ENCODE data around the gene RPS8.
"Not testable (repeated sequence)": the region's sequence is repeated elsewhere in the genome, so short reads cannot be mapped to it uniquely, and the experiment has no call there.

Gene RPS8

DNA sequence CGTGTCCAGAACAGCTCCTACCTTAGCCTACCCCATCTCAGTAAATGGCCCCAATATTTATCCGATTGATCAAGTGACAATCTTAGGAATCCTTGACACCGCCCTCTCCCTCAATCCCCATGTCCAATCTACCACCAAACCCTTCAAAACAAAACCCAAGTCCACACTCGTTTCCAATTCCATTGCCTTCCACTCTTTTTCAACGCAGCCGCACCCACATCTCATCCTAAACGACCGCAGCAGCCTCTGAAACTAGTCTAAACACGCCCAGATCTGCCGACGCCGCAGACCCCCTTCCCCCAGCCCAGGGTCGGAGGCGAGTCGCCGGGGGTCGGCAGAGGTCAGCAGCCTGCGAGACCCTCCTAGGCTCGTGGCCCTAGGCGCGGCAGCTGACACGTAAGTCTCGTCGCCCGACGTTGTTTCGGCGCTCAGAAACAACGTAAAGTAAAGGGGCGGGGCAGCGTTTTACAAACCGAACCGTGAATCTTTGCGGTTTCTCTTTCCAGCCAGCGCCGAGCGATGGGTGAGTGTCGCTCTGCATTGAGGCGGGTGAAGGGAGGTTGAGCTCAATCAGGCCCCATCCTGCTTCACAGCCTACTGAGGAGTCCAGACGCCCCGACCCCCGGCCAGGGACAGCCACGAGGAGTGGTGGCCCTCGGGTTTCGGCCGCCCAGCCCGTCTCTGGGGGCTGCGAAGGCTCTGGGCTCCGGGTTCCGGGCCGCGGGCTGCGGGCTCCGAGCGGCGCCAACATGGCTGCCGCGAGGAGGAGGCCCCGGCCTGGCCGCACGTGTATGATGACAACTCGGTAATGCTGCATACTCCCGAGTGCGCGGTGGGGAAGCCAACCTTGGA lies at the start of gene RPS8:
RPS8 (plus strand) TSS at position 463 of the 852 bp plus-strand sequence; CDS start at position 520, 57 bp downstream.
- DNase-seq, result peak; percentile 92

DNA sequence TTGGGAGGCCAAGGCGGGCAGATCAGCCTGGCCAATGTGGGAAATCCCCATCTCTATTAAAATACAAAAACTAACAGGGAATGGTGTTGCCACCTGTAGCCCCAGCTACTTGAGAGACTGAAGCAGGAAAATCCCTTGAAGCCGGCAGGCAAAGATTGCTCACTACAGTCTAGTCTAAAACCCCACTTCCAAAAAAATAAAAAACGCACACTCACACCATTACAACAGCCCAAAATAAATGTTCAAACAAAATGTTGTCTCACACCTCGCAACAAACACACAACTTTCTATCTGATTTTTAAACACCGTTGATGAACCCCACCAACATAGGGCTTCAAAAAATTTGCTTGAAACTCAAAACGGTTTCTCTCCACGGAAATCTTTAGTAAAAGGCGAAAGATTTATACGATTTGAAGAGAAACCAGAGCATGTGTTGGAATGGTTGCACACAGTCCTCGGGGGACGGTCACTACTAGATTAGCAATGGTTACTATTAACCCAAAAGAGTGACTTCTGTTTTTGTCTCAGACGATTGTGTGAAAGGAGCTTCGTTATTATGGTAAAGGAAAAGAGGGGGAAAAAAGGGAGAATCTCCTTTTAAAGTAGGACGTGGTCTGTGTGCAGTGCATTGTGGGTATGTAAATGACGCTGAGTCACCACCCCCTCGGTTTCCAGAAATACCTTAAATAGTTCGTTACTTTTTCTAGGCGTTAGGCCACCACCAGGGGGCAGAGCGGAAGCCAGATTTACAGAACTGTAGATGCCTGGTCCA lies 44.4 kb upstream of the RPS8 start, which contains the start of gene RNU5D-1:
RNU5D-1 (minus strand) TSS at position 430 of the 772 bp plus-strand sequence.
- peak; percentile 95 for DNase-seq

DNA sequence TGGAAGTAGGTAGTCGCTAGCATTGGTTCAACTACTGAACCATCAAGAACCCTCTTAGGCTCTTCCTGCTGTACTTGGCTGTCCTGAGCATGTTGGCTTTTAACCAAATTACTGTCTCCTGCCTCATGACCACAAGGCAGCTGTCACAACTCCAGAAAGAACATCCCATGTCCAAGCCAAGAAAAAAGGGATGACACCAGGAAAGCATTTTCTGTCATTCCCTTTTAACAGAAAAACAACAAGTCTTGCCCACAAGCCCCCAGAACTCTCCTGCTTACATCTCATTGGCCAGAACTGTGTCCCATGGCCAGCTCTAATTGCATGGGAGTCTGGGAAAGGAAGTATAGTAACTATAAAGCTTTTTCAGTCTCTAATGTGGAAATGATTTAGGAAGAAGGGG lies 42.0 kb upstream of the RPS8 start:
- DNase-seq, result no peak

DNA sequence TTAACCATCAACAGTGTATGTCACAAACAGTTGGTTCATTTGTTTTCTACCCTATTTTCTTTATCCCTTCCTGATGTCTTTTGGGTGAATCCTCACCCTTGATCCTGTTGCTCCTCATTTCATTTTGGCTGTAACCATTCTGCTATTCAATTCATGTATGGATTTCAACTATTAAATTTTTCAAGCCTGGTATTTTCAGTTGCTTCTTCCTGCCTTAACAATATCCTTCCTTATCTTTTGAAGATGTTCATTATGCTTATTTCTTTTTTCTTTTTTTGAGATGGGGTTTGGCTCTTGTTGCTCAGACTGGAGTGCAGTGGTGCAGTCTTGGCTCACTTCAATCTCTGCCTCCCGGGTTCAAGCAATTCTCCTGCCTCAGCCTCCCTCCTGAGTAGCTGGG lies 41.6 kb upstream of the RPS8 start:
- DNase-seq, result no peak

DNA sequence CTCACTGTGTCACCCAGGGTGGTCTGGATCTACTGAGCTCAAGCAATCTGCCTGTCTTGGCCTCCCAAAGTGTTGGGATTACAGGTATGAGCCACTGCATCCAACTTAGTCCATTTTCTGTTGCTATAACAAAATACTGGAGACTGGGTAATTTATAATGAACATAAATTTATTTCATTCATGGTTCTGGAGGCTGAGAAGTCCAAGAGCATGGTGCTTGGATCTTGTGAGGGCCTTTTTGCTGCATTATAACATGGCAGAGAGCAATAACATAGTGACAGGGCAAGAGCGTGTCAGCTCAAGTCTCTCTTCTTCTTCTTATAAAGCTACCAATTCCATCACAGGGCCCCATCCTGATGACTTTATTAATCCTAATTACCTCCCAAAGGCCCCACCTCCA lies 39.3 kb upstream of the RPS8 start:
- no peak for DNase-seq

DNA sequence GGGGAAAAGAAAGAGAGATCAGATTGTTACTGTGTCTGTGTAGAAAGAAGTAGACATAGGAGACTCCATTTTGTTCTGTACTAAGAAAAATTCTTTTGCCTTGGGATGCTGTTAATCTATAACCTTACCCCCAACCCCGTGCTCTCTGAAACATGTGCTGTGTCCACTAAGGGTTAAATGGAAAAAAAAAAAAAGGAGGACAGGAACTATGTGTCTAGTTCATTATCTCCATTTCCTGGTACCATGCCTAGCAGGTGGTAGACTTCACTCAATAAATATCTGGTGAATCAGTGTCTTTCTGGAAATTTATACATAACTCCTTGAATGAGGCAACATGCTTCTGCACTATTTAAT lies 36.4 kb upstream of the RPS8 start:
- not testable (repeated sequence) for DNase-seq

DNA sequence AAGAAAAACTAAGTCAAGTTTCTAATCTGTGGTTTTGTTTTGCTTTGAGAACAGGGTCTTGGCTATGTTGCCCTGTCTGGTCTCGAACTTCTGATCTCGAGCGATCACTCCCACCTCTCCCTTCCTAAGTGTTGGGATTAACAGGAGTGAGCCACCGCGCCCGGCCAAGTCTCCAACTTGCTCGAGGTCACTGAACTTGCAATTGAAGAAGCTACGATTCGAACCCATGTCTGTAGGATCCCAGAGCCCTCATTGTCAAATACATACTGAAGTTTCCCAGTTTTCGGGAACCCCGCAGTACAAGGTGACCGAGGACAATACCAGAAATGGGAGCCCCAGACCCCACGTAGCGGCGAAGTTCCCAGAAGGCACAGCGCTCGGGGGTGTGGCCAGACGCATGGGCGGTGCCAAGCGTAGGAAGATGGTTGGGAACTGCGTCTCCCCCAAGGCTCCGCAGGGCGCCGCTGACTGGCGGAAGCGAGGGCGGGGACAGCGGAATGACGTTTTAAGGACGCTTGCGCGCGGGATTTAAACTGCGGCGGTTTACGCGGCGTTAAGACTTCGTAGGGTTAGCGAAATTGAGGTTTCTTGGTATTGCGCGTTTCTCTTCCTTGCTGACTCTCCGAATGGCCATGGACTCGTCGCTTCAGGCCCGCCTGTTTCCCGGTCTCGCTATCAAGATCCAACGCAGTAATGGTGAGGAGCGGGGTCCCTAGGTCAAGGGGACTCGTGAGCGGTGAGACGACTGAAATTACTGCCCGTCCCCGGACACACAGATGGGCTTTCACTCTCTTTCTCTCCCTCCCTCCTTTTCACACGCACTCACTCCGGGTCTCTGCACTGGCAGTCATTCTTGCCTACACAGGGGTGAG lies 35.8 kb upstream of the RPS8 start, which contains the start of gene KIF2C:
KIF2C (plus strand) TSS at position 531 of the 872 bp plus-strand sequence; CDS start at position 627, 96 bp downstream.
- peak; percentile 96 for DNase-seq

DNA sequence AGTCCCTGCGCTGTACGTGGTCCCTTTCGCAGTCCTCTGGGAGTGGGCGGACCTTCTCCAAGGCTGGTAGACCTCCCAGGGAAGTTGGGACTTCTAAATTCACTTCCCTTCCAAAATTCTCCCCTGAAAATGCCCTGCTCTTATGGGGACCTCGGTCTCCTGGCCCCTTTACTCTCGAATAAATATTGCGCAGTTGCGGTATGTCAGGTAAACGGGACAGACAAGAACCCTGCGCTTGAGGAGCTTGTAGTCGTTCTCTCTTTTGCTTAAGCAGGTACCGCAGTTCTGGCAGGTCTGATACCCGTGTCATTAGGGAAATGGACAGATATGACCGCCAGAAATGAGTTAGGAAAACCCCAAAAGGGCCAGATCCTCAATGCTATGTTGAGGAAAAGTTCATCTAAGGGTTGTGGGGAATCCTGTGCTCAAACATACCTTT lies 35.1 kb upstream of the RPS8 start:
- DNase-seq, result no peak

DNA sequence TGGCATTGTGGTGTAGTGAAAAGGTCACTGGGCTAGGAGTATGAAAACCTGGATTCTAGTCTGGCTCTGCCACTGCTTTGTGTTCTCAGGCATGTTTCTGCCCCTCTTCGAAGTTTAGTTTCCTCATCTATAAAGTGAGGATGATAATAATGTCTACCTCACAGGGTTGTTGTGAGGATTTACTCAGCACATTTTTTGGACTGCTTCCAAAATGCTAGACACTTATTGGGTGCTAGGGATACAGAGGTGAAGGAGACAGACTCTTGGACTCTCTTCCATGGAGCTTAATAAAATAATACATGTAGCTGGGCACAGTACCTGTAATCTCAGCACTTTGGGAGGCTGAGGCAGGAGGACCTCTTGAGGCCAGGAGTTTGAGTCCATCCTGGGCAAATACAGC lies 32.1 kb upstream of the RPS8 start:
- DNase-seq, result no peak

DNA sequence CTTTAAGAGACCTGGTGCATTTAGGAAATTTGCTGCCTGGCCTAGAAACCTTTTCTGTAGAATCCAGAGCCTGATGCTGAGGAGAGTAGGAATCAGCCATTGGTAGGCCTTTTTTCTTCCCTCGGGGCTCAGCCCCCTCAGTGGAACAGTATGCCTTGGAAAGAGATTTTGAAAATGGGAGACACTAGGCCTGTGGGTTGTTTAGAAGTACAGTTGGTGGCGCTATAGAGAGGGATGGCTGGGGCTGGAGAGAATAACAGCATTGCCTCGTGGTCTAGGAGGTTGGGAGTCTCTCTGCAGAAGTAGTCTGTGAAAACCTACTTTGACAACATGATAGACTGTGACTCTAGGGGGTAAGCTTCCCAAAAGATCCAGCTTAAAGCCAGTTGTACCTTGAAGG lies 27.5 kb upstream of the RPS8 start:
- no peak for DNase-seq

DNA sequence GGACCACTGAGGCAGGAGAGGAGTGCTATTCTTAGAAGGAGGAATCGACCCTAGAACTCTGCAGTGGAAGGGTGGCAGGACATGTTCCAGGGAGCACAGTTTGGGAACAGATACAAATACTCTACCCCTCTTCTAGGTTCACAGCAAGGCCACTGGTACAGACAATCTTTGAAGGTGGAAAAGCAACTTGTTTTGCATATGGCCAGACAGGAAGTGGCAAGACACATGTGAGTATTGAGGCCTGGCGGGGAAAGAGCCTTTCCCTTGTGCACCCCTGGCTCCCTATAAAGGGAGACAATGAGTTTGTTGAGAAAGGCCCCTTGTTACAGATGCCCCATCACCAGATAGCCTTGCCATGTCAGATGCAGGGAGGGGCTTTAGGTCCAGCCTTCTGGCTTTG lies 17.9 kb upstream of the RPS8 start:
- DNase-seq, result no peak

DNA sequence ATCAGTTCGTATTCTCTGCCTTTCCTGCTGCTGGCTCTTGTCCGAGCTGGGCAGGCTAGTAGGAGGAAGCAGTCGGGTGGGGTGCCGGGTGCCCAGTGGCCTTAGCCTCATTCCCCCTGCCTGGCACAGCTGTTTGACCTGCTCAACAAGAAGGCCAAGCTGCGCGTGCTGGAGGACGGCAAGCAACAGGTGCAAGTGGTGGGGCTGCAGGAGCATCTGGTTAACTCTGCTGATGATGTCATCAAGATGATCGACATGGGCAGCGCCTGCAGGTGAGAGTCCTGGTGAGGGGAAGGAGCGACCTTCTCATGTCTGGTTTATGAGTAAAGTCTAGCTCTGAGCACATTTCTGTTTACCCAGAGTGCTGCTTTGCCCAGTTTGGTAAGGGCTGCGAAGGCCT lies 16.3 kb upstream of the RPS8 start:
- DNase-seq, result no peak

DNA sequence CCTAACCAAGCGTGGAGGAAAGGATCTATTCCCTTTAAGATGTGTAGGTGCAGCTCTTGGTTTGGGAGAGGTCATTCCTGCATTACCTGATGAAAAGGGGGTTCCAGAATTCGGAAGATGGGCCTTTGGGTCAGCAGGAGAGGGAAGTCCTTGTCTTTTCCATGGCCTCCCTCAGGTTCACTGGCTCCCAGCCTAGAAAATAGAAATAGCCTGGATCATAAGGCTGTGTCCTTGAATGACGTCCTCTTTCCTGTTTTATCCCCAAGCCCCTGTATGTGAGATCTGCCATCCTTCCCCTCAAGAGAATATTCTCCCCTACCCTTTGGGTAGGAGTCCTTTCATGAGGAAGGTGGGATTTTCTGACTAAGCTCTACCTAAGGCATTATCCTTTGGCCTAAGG lies 14.5 kb upstream of the RPS8 start:
- DNase-seq, result no peak

DNA sequence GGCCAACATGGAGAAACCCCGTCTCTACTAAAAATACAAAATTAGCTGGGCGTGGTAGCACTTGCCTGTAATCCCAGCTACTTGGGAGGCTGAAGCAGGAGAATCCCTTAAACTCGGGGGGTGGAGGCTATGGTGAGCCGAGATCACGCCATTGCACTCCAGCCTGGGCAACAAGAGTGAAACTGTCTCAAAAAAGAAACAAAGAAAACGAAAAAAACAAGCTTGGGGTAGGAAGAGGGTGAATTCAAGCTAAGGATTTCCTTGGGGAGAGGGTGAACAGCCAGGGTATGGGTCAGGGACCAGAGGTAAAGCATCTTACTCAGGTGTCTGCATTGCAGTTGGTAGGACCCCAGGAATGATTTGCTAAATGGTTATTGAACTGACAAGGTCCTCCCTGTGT lies 8.9 kb upstream of the RPS8 start:
- not testable (repeated sequence) for DNase-seq

DNA sequence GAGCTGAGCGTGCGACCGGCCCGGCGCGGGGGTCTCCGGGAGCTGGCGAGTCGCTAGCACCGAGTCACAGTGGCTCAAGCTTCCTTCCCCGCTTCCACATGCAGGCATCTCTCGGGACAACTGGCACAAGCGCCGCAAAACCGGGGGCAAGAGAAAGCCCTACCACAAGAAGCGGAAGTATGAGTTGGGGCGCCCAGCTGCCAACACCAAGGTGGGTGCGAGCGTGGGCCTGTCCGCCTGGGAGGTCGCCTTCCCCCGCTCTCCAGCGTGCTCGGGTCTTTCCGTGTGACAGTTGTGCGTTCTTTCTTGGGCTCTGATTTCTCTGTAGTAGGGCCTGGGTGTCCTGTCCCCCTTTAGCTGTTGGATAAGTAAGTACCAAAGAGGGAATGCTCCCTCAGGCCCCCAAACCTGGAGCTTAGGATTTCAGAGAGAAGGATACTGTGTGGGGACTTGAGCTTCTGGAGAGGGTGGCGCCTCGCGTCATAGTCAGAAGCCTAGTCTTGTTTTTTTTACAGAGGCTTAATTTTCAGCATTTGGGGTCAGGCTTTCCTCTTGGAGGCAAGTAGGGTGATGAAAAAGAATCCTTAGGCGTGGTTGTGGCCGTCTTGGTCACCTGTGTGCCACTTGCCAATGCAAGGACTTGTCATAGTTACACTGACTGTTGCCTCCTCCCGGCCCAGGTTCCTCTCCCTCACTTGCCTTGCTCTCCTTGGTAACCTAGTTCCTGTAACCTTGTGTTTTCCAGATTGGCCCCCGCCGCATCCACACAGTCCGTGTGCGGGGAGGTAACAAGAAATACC lies 790 bp downstream of the RPS8 start:
- peak; percentile 58 for DNase-seq

DNA sequence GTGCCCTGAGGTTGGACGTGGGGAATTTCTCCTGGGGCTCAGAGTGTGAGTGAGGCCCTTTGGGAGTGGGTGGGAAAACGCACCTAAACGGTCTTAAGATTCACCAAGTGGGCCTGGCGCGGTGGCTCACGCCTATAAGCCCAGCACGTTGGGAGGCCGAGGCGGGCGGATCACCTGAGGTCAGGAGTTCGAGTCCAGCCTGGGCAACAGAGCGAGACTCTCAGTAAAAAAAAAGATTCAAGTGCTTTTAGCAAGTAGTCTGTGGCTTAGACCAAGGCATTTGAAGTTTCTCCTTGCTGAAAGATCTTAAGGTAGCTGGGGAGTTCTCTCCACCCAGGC lies 1.4 kb downstream of the RPS8 start:
- no peak for DNase-seq

DNA sequence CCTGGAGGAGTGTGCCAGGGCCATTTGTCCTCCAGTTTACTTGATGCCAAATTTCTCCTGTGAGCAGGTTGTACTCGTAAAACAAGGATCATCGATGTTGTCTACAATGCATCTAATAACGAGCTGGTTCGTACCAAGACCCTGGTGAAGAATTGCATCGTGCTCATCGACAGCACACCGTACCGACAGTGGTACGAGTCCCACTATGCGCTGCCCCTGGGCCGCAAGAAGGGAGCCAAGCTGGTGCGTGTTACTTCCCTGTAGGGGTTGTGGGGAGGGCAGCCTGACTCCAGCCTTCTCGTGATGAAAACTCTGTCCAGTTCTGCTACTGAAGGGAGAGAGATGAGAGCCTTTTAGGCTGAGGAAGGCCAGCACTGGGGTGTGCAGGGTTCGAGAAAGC lies 2.2 kb downstream of the RPS8 start:
- DNase-seq, result no peak

DNA sequence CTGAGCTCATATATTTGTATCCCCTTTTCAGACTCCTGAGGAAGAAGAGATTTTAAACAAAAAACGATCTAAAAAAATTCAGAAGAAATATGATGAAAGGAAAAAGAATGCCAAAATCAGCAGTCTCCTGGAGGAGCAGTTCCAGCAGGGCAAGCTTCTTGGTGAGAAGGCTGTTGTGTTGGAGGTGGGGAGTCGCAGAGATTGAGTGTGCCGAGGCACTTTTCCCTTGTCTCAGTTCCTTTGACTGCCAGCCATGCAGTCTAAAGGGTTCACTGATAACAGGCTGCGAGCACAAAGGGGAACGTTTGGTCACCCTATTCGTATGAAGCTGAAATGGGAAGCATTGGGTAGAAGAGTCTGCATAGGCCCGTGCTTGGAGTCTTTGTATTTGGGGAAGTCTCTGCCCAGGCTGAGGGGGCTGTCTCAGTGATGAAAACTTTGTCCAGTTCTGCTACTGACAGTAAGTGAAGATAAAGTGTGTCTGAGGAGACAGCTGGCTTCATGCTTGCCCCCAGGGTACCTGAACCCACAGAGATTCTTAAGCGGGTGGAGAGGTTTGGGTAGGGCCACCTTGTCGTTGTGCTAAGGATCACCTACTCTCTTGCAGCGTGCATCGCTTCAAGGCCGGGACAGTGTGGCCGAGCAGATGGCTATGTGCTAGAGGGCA lies 2.8 kb downstream of the RPS8 start:
- no peak for DNase-seq

DNA sequence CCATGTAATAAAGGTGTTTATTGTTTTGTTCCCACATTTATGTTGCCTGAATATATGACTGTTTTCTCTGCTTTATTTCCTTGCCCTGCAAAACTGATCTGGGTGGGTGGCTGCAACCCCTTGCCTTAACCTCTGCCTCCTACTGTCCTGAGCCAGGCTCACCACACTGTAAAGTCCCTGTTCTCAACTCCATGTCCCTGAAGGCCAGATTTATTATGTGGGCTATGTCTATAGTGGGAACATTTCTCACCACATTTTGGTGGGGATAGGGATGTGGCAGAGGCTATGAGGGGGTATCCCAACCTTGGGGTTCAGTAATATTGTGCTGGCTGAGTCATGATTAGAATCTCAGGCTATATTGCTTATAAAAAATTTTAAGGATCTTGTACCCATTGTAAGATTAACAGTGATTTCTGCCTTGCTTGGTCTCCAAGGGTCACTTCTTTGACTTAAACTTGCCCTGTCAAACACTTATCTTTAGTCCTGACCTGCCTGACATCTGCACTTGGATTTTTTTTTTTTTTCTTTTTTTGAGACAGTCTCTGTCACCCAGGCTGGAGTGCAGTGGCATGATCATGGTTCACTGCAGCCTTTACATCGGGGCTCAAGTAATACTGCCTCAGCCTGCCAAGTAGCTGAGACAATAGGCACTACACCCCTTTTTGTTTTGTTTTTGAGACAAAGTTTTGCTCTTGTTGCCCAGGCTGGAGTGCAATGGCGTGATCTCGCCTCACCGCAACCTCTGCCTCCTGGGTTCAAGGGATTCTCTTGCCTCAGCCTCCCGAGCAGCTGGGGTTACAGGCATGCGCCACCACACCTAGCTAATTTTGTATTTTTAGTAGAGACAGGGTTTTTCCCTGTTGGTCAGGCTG lies 3.6 kb downstream of the RPS8 start:
- no peak for DNase-seq

DNA sequence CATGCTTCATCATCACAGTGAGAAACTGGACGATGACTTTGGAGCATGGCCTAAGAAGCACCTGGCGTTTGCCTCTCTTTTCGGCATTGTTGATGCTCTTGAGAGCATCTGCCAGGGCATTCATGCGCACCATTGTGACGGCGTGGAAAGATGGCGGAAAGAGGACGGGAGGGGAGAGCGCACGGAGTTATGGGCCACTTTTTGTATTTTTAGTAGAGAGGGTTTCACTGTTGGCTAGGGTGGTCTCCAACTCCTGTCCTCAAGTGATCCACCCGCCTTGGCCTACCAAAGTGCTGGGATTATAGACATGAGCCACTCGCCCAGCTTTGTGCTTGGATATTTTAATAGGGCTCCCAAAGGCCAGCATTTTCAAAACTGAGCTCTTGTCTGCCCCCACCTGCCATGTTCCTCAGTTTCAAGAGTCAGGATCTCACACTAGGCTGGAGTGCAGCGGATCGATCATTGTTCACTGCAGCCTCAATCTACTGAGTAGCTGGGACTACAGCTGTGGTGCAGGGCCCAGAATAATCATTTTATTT lies 5.3 kb downstream of the RPS8 start:
- no peak for DNase-seq

Data from CD4-positive, alpha-beta T cell treated with Interleukin-21 for 1 hour (primary cell).